Measurements from ENCODE around the gene IGSF21. TPM values are rescaled to one million over a fixed set of nuclear protein-coding genes. Genes with fewer than 3 reads are reported as not detected.
A peak's percentile ranks its signal among the peaks of the same experiment; 100 is the strongest.

IGSF21 gene
- total RNA-seq, 1 donor from 2014 or later, result 0.35 TPM

GRCh38 chr1:18288722-18289121 is 181.1 kb downstream of the IGSF21 start:
- H3K4me1 Mint-ChIP-seq, result no peaks in the 10 kb centered on the region
- no peaks in the 10 kb centered on the region for H3K9me3 Mint-ChIP-seq
- H3K27ac Mint-ChIP-seq (ENCODE audit: unreplicated experiment), result no peak overlapping the region
- H3K36me3 Mint-ChIP-seq (ENCODE audit: low read depth), result no peaks in the 10 kb centered on the region
- H3K4me3 Mint-ChIP-seq, result no peak overlapping the region
- DNase-seq (ENCODE audit: low read depth, low spot score), result no peak
- no peak for TF ChIP-seq CTCF (conservative IDR thresholded peaks at IDR 0.05)
- H3K27me3 Mint-ChIP-seq (ENCODE audit: low read depth), result peaks cover 68% of the 10 kb centered on the region

GRCh38 chr1:18289597-18289996 is 182.0 kb downstream of the IGSF21 start:
- Mint-ChIP-seq H3K4me3 (no peak overlapping the region), H3K4me1 (no peaks in the 10 kb centered on the region), H3K27me3 (ENCODE audit: low read depth) (peaks cover 67% of the 10 kb centered on the region), H3K27ac (ENCODE audit: unreplicated experiment) (no peak overlapping the region), H3K9me3 (no peaks in the 10 kb centered on the region), H3K36me3 (ENCODE audit: low read depth) (no peaks in the 10 kb centered on the region)
- no peak for DNase-seq (ENCODE audit: low read depth, low spot score)
- TF ChIP-seq CTCF (conservative IDR thresholded peaks at IDR 0.05), result no peak

GRCh38 chr1:18290740-18291412 is 183.3 kb downstream of the IGSF21 start:
- peak overlapping the region; percentile 75 for H3K27ac Mint-ChIP-seq (ENCODE audit: unreplicated experiment)
- DNase-seq (ENCODE audit: low read depth, low spot score), result no peak
- no peak for TF ChIP-seq CTCF (conservative IDR thresholded peaks at IDR 0.05)
- no peaks in the 10 kb centered on the region for H3K4me1 Mint-ChIP-seq
- H3K36me3 Mint-ChIP-seq (ENCODE audit: low read depth), result no peaks in the 10 kb centered on the region
- H3K27me3 Mint-ChIP-seq (ENCODE audit: low read depth), result peaks cover 67% of the 10 kb centered on the region
- no peak overlapping the region for H3K4me3 Mint-ChIP-seq
- no peaks in the 10 kb centered on the region for H3K9me3 Mint-ChIP-seq

GRCh38 chr1:18292531-18292930 is 184.9 kb downstream of the IGSF21 start:
- Mint-ChIP-seq H3K27me3 (ENCODE audit: low read depth) (peaks cover 74% of the 10 kb centered on the region), H3K4me1 (no peaks in the 10 kb centered on the region), H3K27ac (ENCODE audit: unreplicated experiment) (no peak overlapping the region), H3K36me3 (ENCODE audit: low read depth) (no peaks in the 10 kb centered on the region), H3K4me3 (no peak overlapping the region), H3K9me3 (no peaks in the 10 kb centered on the region)
- DNase-seq (ENCODE audit: low read depth, low spot score), result no peak
- TF ChIP-seq CTCF (conservative IDR thresholded peaks at IDR 0.05), result no peak

- DNase-seq (ENCODE audit: low read depth, low spot score), result no peak
- Mint-ChIP-seq H3K4me3 (no peak overlapping the region), H3K36me3 (ENCODE audit: low read depth) (no peaks in the 10 kb centered on the region), H3K4me1 (no peaks in the 10 kb centered on the region), H3K9me3 (no peaks in the 10 kb centered on the region), H3K27me3 (ENCODE audit: low read depth) (peaks cover 78% of the 10 kb centered on the region), H3K27ac (ENCODE audit: unreplicated experiment) (no peak overlapping the region)
- no peak for TF ChIP-seq CTCF (conservative IDR thresholded peaks at IDR 0.05)
Measured at GRCh38 chr1:18293291-18293690, 185.7 kb downstream of the IGSF21 start.
